NCI-H446 treated with DMSO at 0.1 percent for 48 hours (cell line): ENCODE measurements around the gene SENP5.
"Not testable (repeated sequence)": the region's sequence is repeated elsewhere in the genome, so short reads cannot be mapped to it uniquely, and the experiment has no call there.

Source experiments
- DNase-seq: peaks from one replicate; lab custom pipeline; 2025; lab: John Stamatoyannopoulos, UW

SENP5 gene

DNA sequence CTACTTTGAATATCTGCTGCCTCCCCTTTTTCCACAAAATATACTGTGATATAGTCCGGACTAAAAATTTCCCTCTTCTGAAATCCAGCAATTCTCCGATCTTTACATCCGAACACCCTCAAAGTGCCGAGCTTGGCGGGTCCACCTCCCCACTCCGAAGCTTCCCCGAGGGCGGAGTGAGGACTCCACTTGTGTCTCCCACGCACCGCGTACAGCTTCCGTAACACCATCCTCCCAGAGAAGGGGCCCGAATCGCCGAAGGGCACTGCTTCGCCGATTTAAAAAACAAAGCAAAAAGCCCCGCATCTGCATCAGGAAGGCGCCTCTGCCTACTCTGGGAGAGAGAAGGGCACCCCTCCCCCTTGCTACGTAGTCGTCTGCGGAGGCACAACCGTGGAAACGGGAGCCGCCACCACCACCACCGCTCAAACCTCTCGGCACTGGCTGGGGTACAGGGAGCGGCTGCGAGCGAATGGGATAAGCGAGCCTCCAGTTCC is 74.1 kb downstream of the SENP5 start:
- DNase-seq = no peak

GRCh38 chr3:196942226-196942914 is 74.7 kb downstream of the SENP5 start, which contains the start of gene NCBP2:
TSS of gene NCBP2 (minus strand) at chr3:196942528. CDS start at chr3:196942503, 25 bp downstream.
- peak; percentile 96 for DNase-seq

GRCh38 chr3:196942915-196943277 is 75.2 kb downstream of the SENP5 start:
- no peak for DNase-seq

- not testable (repeated sequence) for DNase-seq
Measured at GRCh38 chr3:196944037-196944790, 76.5 kb downstream of the SENP5 start.

- DNase-seq = no peak
Measured at GRCh38 chr3:196947136-196947859, 79.6 kb downstream of the SENP5 start.

DNA sequence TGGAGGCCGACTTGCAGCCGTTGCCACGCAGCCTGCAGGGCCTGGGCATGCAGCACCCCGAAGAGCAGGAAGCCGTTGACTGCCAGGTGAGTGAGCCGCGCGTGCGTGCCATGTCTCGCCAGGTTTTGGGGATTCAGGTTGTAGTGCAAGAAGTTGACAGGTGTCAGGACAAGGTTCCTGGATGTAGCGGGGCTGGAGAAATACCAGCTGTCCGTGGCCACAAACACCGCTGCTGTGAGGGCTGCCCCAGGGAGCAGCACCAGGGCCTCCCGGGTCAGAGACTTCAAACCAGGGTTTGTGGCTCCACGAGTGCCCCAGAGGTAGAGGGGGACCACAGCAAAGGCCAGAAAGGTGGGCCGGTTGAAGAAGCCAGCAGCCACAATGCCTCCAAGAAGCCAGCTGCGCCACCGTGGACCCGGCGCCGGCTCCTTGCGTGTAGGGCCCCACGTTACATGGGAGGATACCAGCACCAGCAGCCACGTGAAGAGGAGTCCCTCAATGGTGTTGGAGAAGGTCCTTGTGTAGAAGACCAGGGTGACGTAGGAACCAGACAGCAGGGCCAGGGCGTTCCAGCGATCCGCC is 80.2 kb downstream of the SENP5 start:
- DNase-seq = no peak

GRCh38 chr3:196948442-196949284 is 80.9 kb downstream of the SENP5 start:
- no peak for DNase-seq

DNA sequence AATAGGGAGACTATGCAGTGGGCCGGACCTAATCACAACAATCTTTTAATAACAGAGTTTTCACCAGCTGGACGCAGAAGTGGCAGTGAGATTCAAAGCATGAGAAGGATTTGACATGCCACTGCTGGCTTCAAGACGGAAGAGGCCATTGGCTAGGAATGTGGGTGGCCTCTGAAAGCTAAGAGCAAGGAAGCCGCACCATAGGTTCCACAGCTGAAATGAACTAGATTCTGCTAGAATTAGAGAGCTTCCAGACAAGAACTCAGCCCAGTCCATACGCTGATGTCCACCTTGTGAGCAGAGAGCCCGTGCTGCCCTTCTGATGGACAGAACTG is 81.5 kb downstream of the SENP5 start:
- no peak for DNase-seq

GRCh38 chr3:196949750-196950149 is 82.0 kb downstream of the SENP5 start:
- no peak for DNase-seq

DNA sequence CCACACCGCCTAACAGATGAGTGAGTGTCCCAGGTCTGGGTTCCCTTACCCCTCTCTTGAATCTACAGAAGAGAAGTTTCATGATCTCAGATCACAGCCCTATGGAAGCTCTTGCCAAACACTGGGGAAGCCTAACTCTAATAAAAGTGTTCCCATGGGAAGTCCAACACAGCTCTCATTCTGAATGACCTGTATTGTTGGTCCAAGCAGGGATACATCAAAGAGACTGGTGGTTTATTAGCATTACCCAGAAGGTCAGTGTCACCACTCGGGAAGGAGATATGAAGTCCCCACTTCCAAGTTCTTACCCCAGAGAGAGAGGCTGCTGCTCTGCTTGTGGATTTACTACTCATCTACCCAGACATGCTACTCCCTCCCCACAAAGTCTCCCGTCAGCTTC is 83.7 kb downstream of the SENP5 start:
- no peak for DNase-seq

- no peak for DNase-seq
Measured at GRCh38 chr3:196954832-196955231, 87.1 kb downstream of the SENP5 start.

GRCh38 chr3:196962108-196962929 is 94.6 kb downstream of the SENP5 start:
- no peak for DNase-seq

DNA sequence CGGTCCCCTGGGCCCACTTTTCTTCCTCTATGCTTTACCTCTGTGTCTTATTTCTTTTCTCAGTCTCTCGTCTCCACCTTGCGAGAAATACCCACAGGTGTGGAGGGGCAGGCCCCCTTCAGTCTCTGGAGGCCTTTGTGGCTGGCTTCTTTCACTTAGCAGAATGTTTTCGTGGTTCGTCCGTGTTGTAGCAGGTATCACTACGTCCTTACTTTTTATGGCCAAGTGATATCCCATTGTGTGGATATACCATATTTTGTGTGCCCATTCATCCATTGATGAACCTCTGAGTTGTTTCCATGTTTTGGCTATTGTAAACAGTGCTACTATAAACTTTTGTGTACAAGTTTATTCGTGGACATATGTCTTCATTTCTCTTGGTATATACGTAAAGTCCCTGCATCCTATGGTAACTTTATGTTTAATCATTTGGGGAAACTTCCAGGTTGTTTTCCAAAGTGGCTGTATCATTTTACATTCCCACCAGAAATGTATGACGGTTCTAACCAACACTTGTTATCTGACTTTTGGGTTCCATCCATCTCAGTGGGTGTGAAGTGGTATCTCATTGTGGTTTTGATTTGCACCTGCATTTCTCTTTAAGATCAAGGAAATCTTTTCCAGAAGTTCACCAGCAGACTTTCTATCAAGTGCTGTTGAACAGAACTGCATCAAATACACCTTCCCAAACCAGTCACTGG is 95.4 kb downstream of the SENP5 start:
- DNase-seq = no peak

- no peak for DNase-seq
Measured at GRCh38 chr3:196963631-196963953, 95.9 kb downstream of the SENP5 start.

DNA sequence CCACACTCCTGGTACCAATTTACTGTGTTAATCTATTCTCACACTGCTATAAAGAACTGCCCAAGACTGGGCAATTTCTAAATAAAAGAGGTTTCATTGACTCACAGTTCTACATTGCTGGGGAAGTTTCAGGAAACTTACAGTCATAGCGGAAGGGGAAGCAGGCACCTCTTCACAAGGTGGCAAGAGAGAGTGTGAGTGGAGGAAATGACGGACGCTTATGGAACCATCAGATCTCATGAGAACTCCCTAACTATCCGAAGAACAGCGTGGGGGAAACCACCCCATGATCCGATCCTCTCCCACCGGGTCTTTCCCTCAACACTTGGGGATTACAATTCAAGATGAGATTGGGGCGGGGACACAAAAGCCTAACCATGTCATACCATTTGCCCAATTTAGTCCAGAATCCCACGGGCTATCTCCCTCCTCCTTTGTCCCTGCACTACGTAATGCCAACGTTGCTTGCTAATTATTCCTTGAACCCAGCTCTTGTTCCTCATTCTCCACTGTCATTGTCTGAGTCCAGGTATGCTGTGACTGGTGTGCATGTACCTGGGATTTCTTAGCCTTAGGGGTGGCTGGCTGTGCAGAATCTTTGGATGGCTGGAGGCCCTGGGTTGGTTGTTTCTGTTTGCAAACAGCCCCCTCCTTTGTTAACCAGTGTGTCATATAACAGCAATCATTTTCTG is 97.5 kb downstream of the SENP5 start:
- DNase-seq = no peak

DNA sequence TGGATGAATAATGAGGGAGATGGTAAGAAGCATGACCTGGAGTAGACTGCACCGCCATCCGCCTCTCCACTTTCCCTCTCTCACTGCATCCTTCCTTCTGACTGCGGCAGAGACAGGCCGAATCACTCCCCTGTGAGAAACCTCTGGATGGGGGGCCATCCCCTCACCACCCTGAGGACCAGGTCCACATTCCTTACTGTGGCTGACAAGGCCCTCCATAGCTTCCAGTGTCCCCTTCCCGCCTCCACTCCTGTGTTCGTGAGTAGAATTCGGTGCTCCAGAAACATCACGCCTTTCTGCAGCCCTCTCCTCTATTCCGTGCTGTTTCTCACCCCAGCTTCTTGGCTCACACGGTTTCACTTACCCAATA is 98.1 kb downstream of the SENP5 start:
- no peak for DNase-seq

DNA sequence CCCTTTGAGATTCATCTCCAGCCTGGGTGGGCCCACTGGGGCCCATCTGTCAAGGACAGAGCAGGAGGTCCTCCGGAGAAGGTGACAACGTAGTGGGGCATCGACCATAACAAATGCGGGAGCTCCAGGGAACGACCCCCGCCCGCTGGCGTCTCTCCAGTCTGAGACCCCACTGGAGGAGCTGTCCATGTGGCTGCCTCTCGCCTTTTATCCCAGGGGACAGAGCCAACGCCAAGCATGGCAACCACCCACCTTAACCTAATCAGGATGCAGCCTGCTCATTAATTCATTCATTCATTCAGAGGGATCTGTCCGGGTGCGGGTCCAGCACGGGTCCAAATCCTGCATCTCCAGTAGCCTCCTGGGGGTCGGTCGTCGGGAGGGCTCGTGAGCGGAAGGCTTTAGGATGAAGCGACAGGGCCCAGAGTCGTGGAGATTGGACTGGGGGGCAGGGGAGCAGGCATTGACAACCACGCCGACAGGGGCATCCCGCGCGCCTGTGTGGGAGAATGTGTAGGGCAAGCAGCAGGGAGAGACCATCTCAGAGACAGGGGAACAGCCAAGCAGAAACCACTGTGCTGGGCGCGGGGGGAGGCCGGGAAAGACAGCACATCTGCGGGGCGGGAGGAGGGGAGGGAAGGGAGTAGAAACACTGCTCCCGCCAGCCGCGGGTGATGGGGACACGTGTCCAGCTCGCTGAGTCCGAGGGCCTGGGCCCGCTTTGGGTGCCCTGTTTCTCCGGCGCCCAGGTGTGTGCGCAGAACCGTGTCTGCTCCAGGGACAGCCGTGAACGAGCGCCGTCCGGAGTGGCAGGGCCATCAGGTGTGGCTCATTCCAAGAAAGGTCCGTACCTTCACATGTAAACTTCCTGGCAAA is 99.0 kb downstream of the SENP5 start:
- no peak for DNase-seq

GRCh38 chr3:196967412-196968232 is 99.9 kb downstream of the SENP5 start:
- DNase-seq = no peak
